ENCODE results near the gene MCCC1.
"Not testable (repeated sequence)": the region's sequence is repeated elsewhere in the genome, so short reads cannot be mapped to it uniquely, and the experiment has no call there.

Gene MCCC1

GRCh38 chr3:183101040-183101439 lies 1.7 kb upstream of the MCCC1 start:
- not testable (repeated sequence) for DNase-seq

- no peak for DNase-seq
These were observed 1.1 kb upstream of the MCCC1 start for GRCh38 chr3:183100376-183100775.

- no peak for DNase-seq
These were observed 525 bp upstream of the MCCC1 start for GRCh38 chr3:183099838-183100204.

GRCh38 chr3:183098536-183099025 lies 715 bp downstream of the MCCC1 start:
- no peak for DNase-seq

- DNase-seq = no peak
These were observed 4.6 kb downstream of the MCCC1 start for GRCh38 chr3:183094711-183095110.

GRCh38 chr3:183092256-183092655 lies 7.0 kb downstream of the MCCC1 start:
- no peak for DNase-seq

- DNase-seq = no peak
These were observed 12.1 kb downstream of the MCCC1 start for GRCh38 chr3:183087184-183087583.

GRCh38 chr3:183085634-183086390 lies 13.5 kb downstream of the MCCC1 start:
- DNase-seq = no peak

GRCh38 chr3:183082355-183082915 lies 16.9 kb downstream of the MCCC1 start:
- DNase-seq = no peak

- DNase-seq = no peak
These were observed 17.7 kb downstream of the MCCC1 start for GRCh38 chr3:183081459-183082183.

- no peak for DNase-seq
These were observed 18.7 kb downstream of the MCCC1 start for GRCh38 chr3:183080628-183081027.

- DNase-seq = no peak
These were observed 24.4 kb downstream of the MCCC1 start for GRCh38 chr3:183074881-183075280.

GRCh38 chr3:183074261-183074660 lies 25.0 kb downstream of the MCCC1 start:
- no peak for DNase-seq

- no peak for DNase-seq
These were observed 25.5 kb downstream of the MCCC1 start for GRCh38 chr3:183073839-183074238.

- DNase-seq = no peak
These were observed 28.4 kb downstream of the MCCC1 start for GRCh38 chr3:183070892-183071291.

- DNase-seq = no peak
These were observed 30.2 kb downstream of the MCCC1 start for GRCh38 chr3:183069086-183069485.

- DNase-seq = not testable (repeated sequence)
These were observed 32.4 kb downstream of the MCCC1 start for GRCh38 chr3:183066891-183067290.

GRCh38 chr3:183064475-183064874 lies 34.8 kb downstream of the MCCC1 start:
- DNase-seq = no peak

GRCh38 chr3:183061391-183062172 lies 37.7 kb downstream of the MCCC1 start:
- DNase-seq = no peak

GRCh38 chr3:183058351-183058750 lies 40.9 kb downstream of the MCCC1 start:
- no peak for DNase-seq

- no peak for DNase-seq
These were observed 48.6 kb downstream of the MCCC1 start for GRCh38 chr3:183050706-183051105.

GRCh38 chr3:183046883-183047282 lies 52.4 kb downstream of the MCCC1 start:
- no peak for DNase-seq

GRCh38 chr3:183044547-183045229 lies 54.6 kb downstream of the MCCC1 start:
- no peak for DNase-seq

Data from activated CD8-positive, alpha-beta memory T cell treated with anti-CD3 and anti-CD28 coated beads for 24 hours (primary cell).